C4-2B (cell line): ENCODE data around the gene HCST.

Experiments
- H3K27ac ChIP-seq: fragments of 450-650 bp; 2 replicates; pipeline ENCODE4 v1.5.1; 2017
- CTCF ChIP-seq: fragments of 450-650 bp; conservative IDR thresholded peaks from 2 replicates; pipeline ENCODE4 v1.5.1; 2017; ENCODE audit warnings: mild to moderate bottlenecking
- ZFX ChIP-seq: fragments of 450-650 bp; IDR thresholded peaks from 2 replicates; pipeline ENCODE4 v1.6.1; 2017

HCST gene

GRCh38 chr19:35938282-35939224 is 36.2 kb downstream of the HCST start:
- TF ChIP-seq CTCF (no peak), ZFX (no peak)
- no peak overlapping the region for H3K27ac ChIP-seq

GRCh38 chr19:35939307-35940077 is 37.2 kb downstream of the HCST start:
- no peak overlapping the region for H3K27ac ChIP-seq
- TF ChIP-seq CTCF (no peak), ZFX (no peak)

- H3K27ac ChIP-seq = no peak overlapping the region
- TF ChIP-seq ZFX (no peak), CTCF (no peak)
These were observed 37.9 kb downstream of the HCST start for GRCh38 chr19:35940078-35940775.

GRCh38 chr19:35940839-35941238 is 38.5 kb downstream of the HCST start:
- TF ChIP-seq CTCF (no peak), ZFX (no peak)
- no peak overlapping the region for H3K27ac ChIP-seq

- no peak for TF ChIP-seq ZFX
- no peak for TF ChIP-seq CTCF
These were observed 39.9 kb downstream of the HCST start for GRCh38 chr19:35942235-35942634.

GRCh38 chr19:35943321-35944301 is 41.3 kb downstream of the HCST start:
- TF ChIP-seq ZFX (no peak), CTCF (no peak)
- no peak overlapping the region for H3K27ac ChIP-seq

More at GRCh38 chr19:35942235-35942634, 39.9 kb downstream of the HCST start:
- no peak overlapping the region for H3K27ac ChIP-seq
